Caco-2 (cell line): ENCODE data around the gene TOMM7. TPM values are rescaled to one million over a fixed set of nuclear protein-coding genes. Genes with fewer than 3 reads are reported as not detected.
"Not testable (repeated sequence)": the region's sequence is repeated elsewhere in the genome, so short reads cannot be mapped to it uniquely, and the experiment has no call there.

Source experiments
- BruUV-seq: library from RNA; stranded (reverse); fragments of 400-500 nt; replicated peaks from 2 replicates; lab custom pipeline; 2021; lab: Mats Ljungman, UMichigan
- CTCF ChIA-PET: fragments of 300-600 bp; sonication (Branson Sonifier 250); formaldehyde crosslinking; loops from one replicate; lab custom pipeline; 2022; ENCODE audit warnings: antibody characterized with exemption; lab: Charles Lee
- POLR2A ChIA-PET: fragments of 300-600 bp; sonication (Branson Sonifier 250); formaldehyde crosslinking; loops from one replicate; lab custom pipeline; 2022; ENCODE audit warnings: antibody characterized with exemption; lab: Charles Lee
- DNase-seq, 2 experiments: peaks; one replicate each; pipeline versions ENCODE4 v3.0.0 to v3.0.0-alpha.2; 2020 to 2022
- H3K27me3 ChIP-seq: replicated peaks from 2 replicates; pipeline ENCODE4 v1.6.0; 2011; ENCODE audit warnings: low read length; ENCODE audit not compliant: control insufficient read depth, insufficient read depth
- H3K36me3 ChIP-seq: 2 replicates; pipeline ENCODE4 v1.5.1; 2011; ENCODE audit warnings: low read length; ENCODE audit not compliant: control insufficient read depth, insufficient read depth
- H3K4me1 ChIP-seq: fragments of 250-450 bp; sonication (Bioruptor Pico); 2 replicates; pipeline ENCODE4 v1.5.1; 2020; ENCODE audit warnings: mild to moderate bottlenecking
- H3K4me3 ChIP-seq: 2 replicates; pipeline ENCODE4 v1.5.1; 2011; ENCODE audit warnings: low read depth, mild to moderate bottlenecking, control low read depth, low read length
- H3K9me3 ChIP-seq: fragments of 250-450 bp; sonication (Bioruptor Pico); 2 replicates; pipeline ENCODE4 v1.5.1; 2020; ENCODE audit warnings: mild to moderate bottlenecking, moderate library complexity
- H3K27ac Mint-ChIP-seq: one replicate; pipeline ENCODE4 v1.8.0; 2022; ENCODE audit warnings: mixed read lengths; ENCODE audit not compliant: unreplicated experiment
- H3K27me3 Mint-ChIP-seq: one replicate; pipeline ENCODE4 v1.8.0; 2022; ENCODE audit warnings: mixed read lengths; ENCODE audit not compliant: insufficient read depth, unreplicated experiment
- H3K36me3 Mint-ChIP-seq: one replicate; pipeline ENCODE4 v1.8.0; 2022; ENCODE audit warnings: mild to moderate bottlenecking, mixed read lengths; ENCODE audit not compliant: insufficient read depth, unreplicated experiment
- H3K4me1 Mint-ChIP-seq: one replicate; pipeline ENCODE4 v1.8.0; 2022; ENCODE audit warnings: low read depth, mixed read lengths; ENCODE audit not compliant: unreplicated experiment
- H3K4me3 Mint-ChIP-seq: one replicate; pipeline ENCODE4 v1.8.0; 2022; ENCODE audit warnings: mild to moderate bottlenecking, moderate library complexity, mixed read lengths; ENCODE audit not compliant: unreplicated experiment
- H3K9me3 Mint-ChIP-seq: one replicate; pipeline ENCODE4 v1.8.0; 2022; ENCODE audit warnings: mixed read lengths; ENCODE audit not compliant: unreplicated experiment
- CTCF ChIP-seq, 2 experiments: fragments of 200-600 bp in 1 of 2; IDR thresholded peaks; 1 replicate in 1 of 2; 2 replicates in 1 of 2; pipeline versions ENCODE4 v1.5.1 to v1.8.0; 2011 to 2022; ENCODE audit warnings: antibody characterized with exemption in 1 of 2, control low read depth in 1 of 2, inconsistent platforms in 1 of 2, low read depth in 1 of 2, low read length in 1 of 2, mild to moderate bottlenecking in 1 of 2, moderate library complexity in 1 of 2; ENCODE audit not compliant: insufficient read depth in 1 of 2, severe bottlenecking in 1 of 2, unreplicated experiment in 1 of 2
- intact Hi-C: fragments of 100-400 bp; cut with micrococcal nuclease; formaldehyde crosslinking; loops from one replicate; pipeline ENCODE4 v1.10.0; 2022; ENCODE audit not compliant: unreplicated experiment
- total RNA-seq: library from RNA; stranded (reverse); gene quantifications from 2 replicates; pipeline ENCODE4 v1.2.3, GENCODE V29; 2022

The TOMM7 gene
- total RNA-seq, 1 experiment from 2014 or later: 220 TPM

- POLR2A ChIA-PET: no interaction called here
Observed at GRCh38 chr7:22783421-22783820, 39.2 kb downstream of the TOMM7 start.

GRCh38 chr7:22782616-22783232 lies 39.9 kb downstream of the TOMM7 start:
- peaks cover 41% of the 10 kb centered on the region for H3K4me1 Mint-ChIP-seq
- peak; percentile 62 to 64 for DNase-seq
- peaks cover 17% of the 10 kb centered on the region for H3K9me3 Mint-ChIP-seq
- Histone ChIP-seq H3K4me1 (peaks cover 60% of the 10 kb centered on the region), H3K4me3 (no peak overlapping the region), H3K27me3 (no peaks in the 10 kb centered on the region), H3K9me3 (0 out of 2 replicates have a peak, but pooled peaks cover 5% of the 10 kb centered on the region), H3K36me3 (no peaks in the 10 kb centered on the region; the same call in 1 of the 2 replicates)
- H3K27ac Mint-ChIP-seq: peak overlapping the region; percentile 89
- ChIA-PET POLR2A (no interaction called here), CTCF (interaction anchor here (0.6 to 1.2 kb wide), 9 partner anchors 23 to 303 kb away, joined by 3 to 7 read pairs (median 4); partner anchors contain the start of gene TOMM7)
- peak overlapping the region; percentile 39 for H3K4me3 Mint-ChIP-seq
- BruUV-seq: no TSS peak
- TF ChIP-seq CTCF (IDR thresholded peaks at IDR 0.05; ENCODE audit: insufficient read depth in 1 of 2, low read depth in 1 of 2, low read length in 1 of 2, severe bottlenecking in 1 of 2, unreplicated experiment in 1 of 2): peak; percentile 37 to 74
- no peaks in the 10 kb centered on the region for H3K27me3 Mint-ChIP-seq
- H3K36me3 Mint-ChIP-seq: no peaks in the 10 kb centered on the region
- intact Hi-C loops: no loop called here

More at GRCh38 chr7:22783421-22783820, 39.2 kb downstream of the TOMM7 start:
- peaks cover 1% of the 10 kb centered on the region; the same call in 1 of the 2 replicates for H3K36me3 ChIP-seq
- CTCF ChIA-PET: no interaction called here
- BruUV-seq: no TSS peak
- no peak overlapping the region for H3K4me3 ChIP-seq
- peaks cover 65% of the 10 kb centered on the region for H3K4me1 ChIP-seq
- no peaks in the 10 kb centered on the region for H3K27me3 ChIP-seq
- peaks cover 11% of the 10 kb centered on the region; the same call in 1 of the 2 replicates for H3K9me3 ChIP-seq
- H3K4me1 Mint-ChIP-seq: peaks cover 46% of the 10 kb centered on the region
- H3K36me3 Mint-ChIP-seq: no peaks in the 10 kb centered on the region
- no peak for TF ChIP-seq CTCF (IDR thresholded peaks at IDR 0.05; ENCODE audit: insufficient read depth in 1 of 2, low read depth in 1 of 2, low read length in 1 of 2, severe bottlenecking in 1 of 2, unreplicated experiment in 1 of 2)
- peak overlapping the region; percentile 89 for H3K27ac Mint-ChIP-seq
- intact Hi-C loops: no loop called here
- H3K27me3 Mint-ChIP-seq: no peaks in the 10 kb centered on the region
- peaks cover 18% of the 10 kb centered on the region for H3K9me3 Mint-ChIP-seq
- peak; percentile 34 to 57 for DNase-seq
- H3K4me3 Mint-ChIP-seq: peak overlapping the region; percentile 39

GRCh38 chr7:22781230-22781711 lies 41.4 kb downstream of the TOMM7 start:
- H3K4me3 ChIP-seq: no peak overlapping the region
- H3K36me3 ChIP-seq: no peaks in the 10 kb centered on the region; the same call in 1 of the 2 replicates
- no peak for TF ChIP-seq CTCF (IDR thresholded peaks at IDR 0.05; ENCODE audit: insufficient read depth in 1 of 2, low read depth in 1 of 2, low read length in 1 of 2, severe bottlenecking in 1 of 2, unreplicated experiment in 1 of 2)
- ChIA-PET POLR2A (no interaction called here), CTCF (no interaction called here)
- peaks cover 50% of the 10 kb centered on the region for H3K4me1 ChIP-seq
- DNase-seq: no peak
- no peaks in the 10 kb centered on the region for H3K27me3 ChIP-seq
- H3K27ac Mint-ChIP-seq: no peak overlapping the region
- no peak overlapping the region for H3K4me3 Mint-ChIP-seq
- no peaks in the 10 kb centered on the region for H3K36me3 Mint-ChIP-seq
- H3K9me3 ChIP-seq: no peaks in the 10 kb centered on the region
- intact Hi-C loops: no loop called here
- no peaks in the 10 kb centered on the region for H3K27me3 Mint-ChIP-seq
- peaks cover 22% of the 10 kb centered on the region for H3K9me3 Mint-ChIP-seq
- H3K4me1 Mint-ChIP-seq: peaks cover 33% of the 10 kb centered on the region
- BruUV-seq: no TSS peak

GRCh38 chr7:22779730-22780323 lies 42.8 kb downstream of the TOMM7 start:
- Mint-ChIP-seq H3K4me1 (peaks cover 33% of the 10 kb centered on the region), H3K9me3 (peaks cover 22% of the 10 kb centered on the region)
- CTCF ChIA-PET, H3K27ac Mint-ChIP-seq, intact Hi-C loops, H3K9me3 ChIP-seq, H3K27me3 Mint-ChIP-seq, BruUV-seq, DNase-seq, H3K36me3 ChIP-seq, H3K4me3 ChIP-seq, H3K27me3 ChIP-seq, H3K4me3 Mint-ChIP-seq, H3K36me3 Mint-ChIP-seq, POLR2A ChIA-PET: not testable (repeated sequence)
- peaks cover 35% of the 10 kb centered on the region for H3K4me1 ChIP-seq
